IPS DF 4.7 (cell line): ENCODE results near the gene ZSWIM3.

ENCODE experiments used
- DNase-seq: peaks from one replicate; pipeline ENCODE4 v3.0.0-alpha.2; 2013; ENCODE audit warnings: low spot score; ENCODE audit errors: extremely low read depth

The ZSWIM3 gene

DNA sequence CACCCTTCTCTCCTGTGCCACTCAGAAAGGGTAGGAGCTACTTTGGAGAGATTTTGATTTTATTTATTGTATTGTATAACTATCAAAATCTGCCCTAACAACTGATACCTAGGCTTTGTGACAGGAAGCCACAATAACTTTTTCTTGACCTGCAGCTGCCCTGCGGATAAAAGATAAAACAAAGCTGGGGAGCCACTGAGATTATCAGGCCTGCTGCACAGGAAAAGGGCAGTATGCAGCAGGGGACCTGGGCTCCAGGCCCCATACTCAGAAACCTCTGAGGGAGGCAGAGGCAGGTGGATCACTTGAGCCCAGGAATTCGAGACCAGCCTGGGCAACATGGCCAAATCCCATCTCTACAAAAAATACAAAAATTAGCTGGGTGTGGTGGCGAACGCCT, 24.8 kb upstream of the ZSWIM3 start:
- DNase-seq, result no peak

- DNase-seq, result no peak
Observed at GRCh38 chr20:45833030-45833882, 24.2 kb upstream of the ZSWIM3 start, which contains the start of gene SNX21. Gene SNX21 (plus strand): TSS chr20:45833799. CDS start chr20:45833920, 121 bp downstream.

DNA sequence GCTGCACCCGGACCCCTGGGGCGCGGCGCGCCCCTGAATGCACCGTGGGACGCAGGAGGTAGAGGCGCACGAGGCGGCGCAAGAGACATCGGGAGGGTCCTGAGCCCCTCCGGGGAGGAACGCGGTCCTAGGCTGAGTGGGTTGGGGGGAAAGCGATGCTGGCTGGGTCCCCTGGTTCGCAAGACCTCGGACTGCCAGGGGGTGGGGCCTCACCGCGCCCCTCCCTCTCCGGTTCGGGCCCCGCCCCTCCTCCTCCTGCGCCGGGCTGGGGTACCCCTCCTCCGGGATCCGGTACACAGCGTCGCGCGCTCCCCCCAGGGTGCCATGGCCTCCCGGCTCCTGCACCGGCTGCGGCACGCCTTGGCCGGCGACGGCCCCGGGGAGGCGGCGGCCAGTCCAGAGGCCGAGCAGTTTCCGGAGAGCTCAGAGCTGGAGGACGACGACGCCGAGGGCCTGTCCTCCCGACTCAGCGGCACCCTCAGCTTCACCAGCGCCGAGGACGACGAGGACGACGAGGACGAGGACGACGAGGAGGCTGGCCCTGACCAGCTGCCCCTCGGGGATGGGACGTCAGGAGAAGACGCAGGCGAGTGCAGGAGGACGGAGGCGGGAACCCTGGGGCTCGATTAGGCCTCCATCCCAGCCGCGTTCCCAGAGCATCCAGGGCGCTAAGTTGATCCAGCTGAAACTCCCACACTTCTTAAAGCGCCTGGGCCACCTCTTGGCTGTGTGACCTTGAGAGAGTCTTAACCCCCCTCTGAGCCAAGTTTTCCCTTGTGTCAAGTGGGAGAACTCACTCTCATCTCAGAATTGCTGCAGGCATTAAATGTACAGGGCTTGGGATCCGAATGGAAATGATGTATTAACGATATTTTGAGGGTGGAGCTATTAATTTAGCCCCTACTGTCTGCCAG, 23.3 kb upstream of the ZSWIM3 start:
- DNase-seq, result no peak

- no peak for DNase-seq
Observed at GRCh38 chr20:45834797-45835161, 22.6 kb upstream of the ZSWIM3 start.

GRCh38 chr20:45835329-45835765, 22.1 kb upstream of the ZSWIM3 start:
- DNase-seq, result no peak

- DNase-seq, result no peak
Observed at GRCh38 chr20:45835825-45836224, 21.6 kb upstream of the ZSWIM3 start.

DNA sequence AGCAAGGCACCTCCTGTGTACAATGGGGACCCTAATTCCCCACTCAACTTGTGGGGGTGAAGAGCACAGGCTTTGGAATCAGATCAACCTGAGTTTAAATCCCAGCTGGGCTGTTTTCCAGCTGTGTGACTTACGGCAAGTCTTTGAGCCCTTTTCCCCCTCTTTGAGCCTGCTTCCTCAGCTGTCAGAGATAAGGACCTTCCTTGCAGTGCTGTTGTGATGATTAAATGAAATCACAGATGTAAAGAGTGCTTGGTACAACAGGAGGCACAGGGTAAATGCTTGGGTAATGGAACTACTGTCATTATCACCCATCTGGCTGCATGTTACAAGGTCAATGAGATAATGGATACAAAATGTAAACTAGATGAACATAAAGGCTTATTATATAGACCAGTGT, 20.6 kb upstream of the ZSWIM3 start:
- no peak for DNase-seq

DNA sequence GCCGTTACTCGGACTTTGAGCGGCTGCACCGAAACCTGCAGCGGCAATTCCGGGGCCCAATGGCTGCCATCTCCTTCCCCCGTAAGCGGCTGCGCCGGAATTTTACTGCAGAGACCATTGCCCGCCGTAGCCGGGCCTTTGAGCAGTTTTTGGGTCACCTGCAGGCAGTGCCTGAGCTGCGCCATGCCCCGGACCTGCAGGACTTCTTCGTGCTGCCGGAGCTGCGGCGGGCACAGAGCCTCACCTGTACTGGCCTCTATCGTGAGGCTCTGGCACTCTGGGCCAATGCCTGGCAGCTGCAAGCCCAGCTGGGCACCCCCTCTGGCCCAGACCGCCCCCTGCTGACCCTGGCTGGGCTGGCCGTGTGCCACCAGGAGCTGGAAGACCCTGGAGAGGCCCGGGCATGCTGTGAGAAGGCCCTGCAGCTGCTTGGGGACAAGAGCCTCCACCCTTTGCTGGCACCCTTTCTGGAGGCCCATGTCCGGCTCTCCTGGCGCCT, 16.7 kb upstream of the ZSWIM3 start:
- no peak for DNase-seq

DNA sequence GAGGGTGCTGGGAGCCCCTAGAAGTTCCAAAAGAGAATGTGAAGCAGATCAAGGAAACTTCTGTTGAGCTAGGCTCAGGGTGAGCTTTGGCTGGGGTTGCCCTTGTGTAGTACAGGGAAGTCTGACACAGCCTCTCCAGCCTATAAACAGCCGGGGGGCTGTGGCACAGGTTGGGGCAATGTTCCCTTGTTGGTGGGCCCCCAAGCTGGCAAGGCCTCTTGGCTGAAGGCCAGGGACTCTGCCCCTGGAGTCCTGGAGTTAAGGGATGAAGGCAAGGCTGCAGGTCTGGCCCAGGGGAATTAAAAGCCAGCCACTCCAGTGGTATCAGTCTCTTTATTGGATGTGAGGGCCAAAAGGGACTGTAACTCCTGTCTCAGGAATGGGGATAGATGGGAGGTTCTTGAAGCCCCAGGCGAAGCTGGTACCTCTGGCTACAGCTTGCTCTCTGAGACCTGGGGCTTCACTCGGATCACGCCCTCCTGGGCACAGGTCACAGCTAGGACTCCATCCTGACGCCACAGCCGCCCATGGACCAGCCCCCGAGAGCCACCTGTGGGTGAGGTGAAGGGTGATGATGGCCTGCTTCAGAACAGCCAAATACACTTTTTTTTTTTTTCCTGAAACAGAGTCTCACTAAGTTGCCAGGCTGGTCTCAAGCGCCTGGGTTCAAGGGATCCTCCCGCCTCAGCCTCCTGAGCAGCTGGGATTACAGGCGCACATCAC, 15.8 kb upstream of the ZSWIM3 start:
- DNase-seq, result no peak

DNA sequence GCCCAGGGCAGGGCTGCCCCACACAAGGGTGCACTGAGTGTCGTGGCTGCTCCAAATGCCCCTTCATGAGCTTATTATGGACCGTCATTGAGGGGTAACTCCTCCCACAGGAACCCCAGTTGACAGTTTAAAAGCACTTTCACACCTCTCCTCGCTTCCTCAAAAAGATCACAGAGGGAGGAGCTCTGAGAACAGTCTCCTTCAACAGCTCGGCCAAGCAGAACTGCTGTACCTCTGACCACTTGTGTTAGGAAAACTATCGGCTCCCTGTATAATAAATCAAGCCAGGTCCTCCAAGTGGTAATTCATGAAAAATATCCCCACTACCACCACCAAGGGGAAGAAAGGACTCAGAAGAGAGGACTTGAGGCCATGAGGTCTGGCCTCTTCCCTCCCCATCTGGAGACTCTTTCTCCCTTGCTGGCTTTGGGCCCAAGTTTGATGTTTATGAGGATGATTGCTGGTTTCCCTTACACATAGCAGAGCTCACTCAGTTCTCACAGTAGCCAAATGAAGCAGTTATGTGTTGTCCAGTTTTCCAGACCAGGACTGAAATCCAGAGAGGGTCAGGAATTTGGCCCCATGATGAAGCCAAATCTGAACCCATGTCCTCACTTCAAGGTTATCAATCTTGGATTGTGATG, 15.1 kb upstream of the ZSWIM3 start:
- DNase-seq, result no peak

GRCh38 chr20:45843506-45843905, 13.9 kb upstream of the ZSWIM3 start:
- DNase-seq, result no peak

GRCh38 chr20:45845452-45845851, 12.0 kb upstream of the ZSWIM3 start:
- no peak for DNase-seq

GRCh38 chr20:45848421-45848820, 9.0 kb upstream of the ZSWIM3 start:
- DNase-seq, result no peak

GRCh38 chr20:45848969-45849582, 8.3 kb upstream of the ZSWIM3 start:
- DNase-seq, result no peak

DNA sequence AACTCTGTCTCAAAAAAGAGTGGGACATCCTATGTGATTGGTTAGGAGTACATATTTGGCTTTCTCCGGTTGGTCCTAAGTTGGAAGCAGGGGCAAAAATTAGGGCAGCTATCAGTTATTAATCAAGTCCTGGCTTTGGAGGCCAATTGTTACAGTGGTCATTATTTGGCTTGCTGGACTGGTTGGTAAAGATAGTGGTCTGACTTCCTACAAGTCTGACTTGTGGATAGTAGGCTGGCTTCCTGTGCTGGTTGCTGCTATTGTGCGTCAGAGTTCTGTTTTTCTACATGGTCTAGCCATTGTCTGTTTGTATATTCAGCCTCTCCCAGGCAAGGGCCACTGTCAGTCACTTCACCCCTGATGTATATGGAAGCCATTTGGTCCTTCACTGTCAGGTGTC, 7.2 kb upstream of the ZSWIM3 start:
- no peak for DNase-seq

DNA sequence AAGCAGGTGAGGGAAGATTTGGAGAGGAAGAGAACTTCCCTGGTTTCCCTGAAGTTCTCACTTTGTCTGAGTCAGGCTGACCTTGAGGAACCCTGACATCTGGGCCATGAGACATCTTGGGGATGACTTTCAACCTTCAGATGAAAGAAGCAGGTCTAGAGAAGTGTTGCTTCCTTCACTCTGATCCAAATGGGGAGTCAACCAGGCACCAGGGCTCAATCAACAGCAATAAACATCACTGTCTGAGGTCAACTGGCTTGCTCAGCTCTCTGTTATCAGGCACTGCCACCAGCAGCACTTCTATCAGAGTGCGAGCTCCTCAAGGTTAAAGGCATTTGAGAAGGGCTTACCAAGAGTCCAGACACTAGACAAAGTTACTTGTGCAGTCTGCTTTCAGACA, 6.5 kb upstream of the ZSWIM3 start:
- DNase-seq, result no peak

- no peak for DNase-seq
Observed at GRCh38 chr20:45851501-45851900, 5.9 kb upstream of the ZSWIM3 start.

- no peak for DNase-seq
Observed at GRCh38 chr20:45852326-45852725, 5.1 kb upstream of the ZSWIM3 start.

DNA sequence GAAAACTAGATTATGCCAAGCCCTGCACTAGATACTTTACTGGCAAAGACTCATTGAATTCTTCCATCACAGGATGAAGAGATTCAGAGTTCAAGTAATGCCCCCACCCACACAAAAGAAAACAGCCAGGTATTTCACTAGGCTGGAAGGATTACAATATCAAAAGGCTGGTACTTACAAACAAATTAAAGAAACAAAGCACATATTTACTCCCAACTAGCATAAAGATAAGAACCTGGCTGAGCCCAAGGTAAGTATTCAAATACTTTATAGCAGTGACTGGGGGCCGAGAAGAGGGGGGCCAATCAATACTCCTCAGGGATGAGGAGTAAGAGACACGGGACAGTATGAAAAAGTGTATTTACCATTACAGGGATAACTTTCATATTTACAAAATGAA, 3.9 kb upstream of the ZSWIM3 start:
- DNase-seq, result no peak

DNA sequence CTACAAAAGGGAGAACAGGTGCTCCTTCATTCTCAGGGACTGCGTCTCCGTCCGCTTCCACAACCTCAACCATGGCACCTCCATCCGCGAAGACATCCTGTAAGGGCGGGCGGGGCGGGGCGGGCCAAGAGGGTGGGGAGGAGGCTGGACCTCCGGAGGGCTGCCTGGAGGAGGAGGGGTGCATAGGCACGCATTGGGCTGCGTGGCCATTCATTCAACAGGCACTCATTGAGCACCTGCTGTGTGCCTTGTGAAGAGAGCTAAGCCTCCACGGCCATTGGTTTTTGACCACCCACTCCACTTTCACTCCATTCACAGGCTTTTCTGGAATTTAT, 435 bp downstream of the ZSWIM3 start:
- no peak for DNase-seq

DNA sequence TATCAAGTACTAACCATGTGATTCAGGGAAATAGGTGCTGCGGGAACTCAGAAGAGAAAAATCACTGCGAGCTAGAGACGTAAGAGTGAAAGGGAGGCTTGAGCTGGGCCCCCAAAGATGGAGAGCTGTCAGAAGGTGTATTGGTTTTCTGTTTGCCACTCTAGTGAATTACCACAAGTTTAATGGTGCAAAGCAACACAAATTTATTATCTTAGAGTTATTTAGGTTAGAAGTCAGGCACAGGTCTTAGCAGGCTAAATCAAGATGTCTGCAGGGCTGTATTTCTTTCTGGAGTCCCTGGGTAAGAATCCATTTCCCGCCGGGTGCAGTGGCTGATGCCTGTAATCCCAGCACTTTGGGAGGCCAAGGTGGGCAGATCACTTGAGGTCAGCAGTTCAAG, 2.5 kb downstream of the ZSWIM3 start:
- DNase-seq, result no peak
